Activated CD4-positive, alpha-beta memory T cell treated with anti-CD3 and anti-CD28 coated beads for 36 hours (primary cell): ENCODE data around the gene CHST11. TPM values are rescaled to one million over a fixed set of nuclear protein-coding genes. Genes with fewer than 3 reads are reported as not detected.
"Not testable (repeated sequence)": the region's sequence is repeated elsewhere in the genome, so short reads cannot be mapped to it uniquely, and the experiment has no call there.

Experiments used
- CTCF ChIA-PET: fragments of 350-600 bp; sonication (Branson Sonifier 250); formaldehyde crosslinking; loops from one replicate; lab custom pipeline; 2021; ENCODE audit warnings: antibody characterized with exemption, inconsistent platforms; lab: Charles Lee
- POLR2A ChIA-PET: fragments of 350-600 bp; sonication (Branson Sonifier 250); formaldehyde crosslinking; loops from one replicate; lab custom pipeline; 2021; ENCODE audit warnings: antibody characterized with exemption; lab: Charles Lee
- DNase-seq: peaks from one replicate; pipeline ENCODE4 v3.0.0-alpha.2; 2020
- H3K27ac Mint-ChIP-seq: one replicate; pipeline ENCODE4 v1.8.0; 2021; ENCODE audit warnings: mixed read lengths
- H3K27me3 Mint-ChIP-seq: one replicate; pipeline ENCODE4 v1.8.0; 2021; ENCODE audit warnings: mixed read lengths
- H3K36me3 Mint-ChIP-seq: one replicate; pipeline ENCODE4 v1.8.0; 2021; ENCODE audit warnings: mixed read lengths
- H3K4me1 Mint-ChIP-seq: one replicate; pipeline ENCODE4 v1.8.0; 2021; ENCODE audit warnings: low read depth, mixed read lengths
- H3K4me3 Mint-ChIP-seq: one replicate; pipeline ENCODE4 v1.8.0; 2021; ENCODE audit warnings: mild to moderate bottlenecking, mixed read lengths
- H3K9me3 Mint-ChIP-seq: one replicate; pipeline ENCODE4 v1.8.0; 2021; ENCODE audit warnings: mixed read lengths
- intact Hi-C: fragments of 100-400 bp; cut with micrococcal nuclease; formaldehyde crosslinking; loops from one replicate; pipeline ENCODE4 v1.15.1; 2023
- total RNA-seq, 2 experiments: library from RNA; stranded (reverse); gene quantifications; one replicate each; pipeline ENCODE4 v1.2.3, GENCODE V29; 2021

CHST11 gene
- total RNA-seq, 2 experiments from 2014 or later: 58.3 to 59.0 TPM

GRCh38 chr12:104605685-104606084 is 148.9 kb downstream of the CHST11 start:
- ChIA-PET POLR2A (no interaction called here), CTCF (interaction anchor here (0.8 to 3.5 kb wide), 2 partner anchors 149 to 224 kb away, joined by 3 to 16 read pairs; partner anchors contain the start of gene CHST11)
- H3K4me3 Mint-ChIP-seq: no peak overlapping the region
- peaks cover 51% of the 10 kb centered on the region for H3K4me1 Mint-ChIP-seq
- no peaks in the 10 kb centered on the region for H3K27me3 Mint-ChIP-seq
- no peak for DNase-seq
- H3K36me3 Mint-ChIP-seq: peaks cover 9% of the 10 kb centered on the region
- intact Hi-C loops: loop anchor here (2.0 kb wide), 2 partner anchors 35 to 77 kb away; no protein-coding TSS in a partner anchor
- H3K27ac Mint-ChIP-seq: no peak overlapping the region
- H3K9me3 Mint-ChIP-seq: no peaks in the 10 kb centered on the region

GRCh38 chr12:104608998-104609397 is 152.2 kb downstream of the CHST11 start:
- Mint-ChIP-seq H3K27me3 (no peaks in the 10 kb centered on the region), H3K27ac (no peak overlapping the region), H3K4me3 (no peak overlapping the region), H3K4me1 (peaks cover 44% of the 10 kb centered on the region), H3K9me3 (no peaks in the 10 kb centered on the region), H3K36me3 (no peaks in the 10 kb centered on the region)
- DNase-seq: no peak
- POLR2A ChIA-PET: no interaction called here
- CTCF ChIA-PET: interaction anchor here (1.4 kb wide), 1 partner anchor 227 kb away, joined by 5 read pairs; no protein-coding TSS in a partner anchor
- intact Hi-C loops: no loop called here

DNA sequence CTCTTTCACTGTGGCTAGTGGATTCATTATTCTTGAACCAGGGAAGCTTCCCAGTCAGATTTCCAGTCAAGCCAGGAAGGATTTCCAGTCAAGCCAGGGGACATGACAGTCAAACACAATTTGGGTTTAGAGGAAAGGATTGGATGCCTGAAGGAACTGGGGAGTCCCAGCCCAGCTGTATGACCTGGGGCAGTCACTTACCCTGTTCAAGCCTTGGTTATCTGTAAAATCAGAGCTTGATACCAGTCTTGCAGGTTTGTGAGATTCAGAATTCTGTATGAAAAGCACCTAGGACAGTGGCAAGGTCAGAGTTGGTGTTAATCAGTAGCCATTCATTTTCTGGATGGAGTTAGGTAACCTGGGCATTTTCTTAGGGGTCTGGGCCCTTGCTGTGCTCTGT is 152.7 kb downstream of the CHST11 start:
- CTCF ChIA-PET: interaction anchor here (0.7 to 1.4 kb wide), 2 partner anchors 227 to 241 kb away, joined by 4 to 5 read pairs; no protein-coding TSS in a partner anchor
- Mint-ChIP-seq H3K4me3 (no peak overlapping the region), H3K36me3 (no peaks in the 10 kb centered on the region), H3K4me1 (peaks cover 40% of the 10 kb centered on the region), H3K27ac (no peak overlapping the region), H3K9me3 (no peaks in the 10 kb centered on the region), H3K27me3 (no peaks in the 10 kb centered on the region)
- POLR2A ChIA-PET: no interaction called here
- no peak for DNase-seq
- intact Hi-C loops: no loop called here

DNA sequence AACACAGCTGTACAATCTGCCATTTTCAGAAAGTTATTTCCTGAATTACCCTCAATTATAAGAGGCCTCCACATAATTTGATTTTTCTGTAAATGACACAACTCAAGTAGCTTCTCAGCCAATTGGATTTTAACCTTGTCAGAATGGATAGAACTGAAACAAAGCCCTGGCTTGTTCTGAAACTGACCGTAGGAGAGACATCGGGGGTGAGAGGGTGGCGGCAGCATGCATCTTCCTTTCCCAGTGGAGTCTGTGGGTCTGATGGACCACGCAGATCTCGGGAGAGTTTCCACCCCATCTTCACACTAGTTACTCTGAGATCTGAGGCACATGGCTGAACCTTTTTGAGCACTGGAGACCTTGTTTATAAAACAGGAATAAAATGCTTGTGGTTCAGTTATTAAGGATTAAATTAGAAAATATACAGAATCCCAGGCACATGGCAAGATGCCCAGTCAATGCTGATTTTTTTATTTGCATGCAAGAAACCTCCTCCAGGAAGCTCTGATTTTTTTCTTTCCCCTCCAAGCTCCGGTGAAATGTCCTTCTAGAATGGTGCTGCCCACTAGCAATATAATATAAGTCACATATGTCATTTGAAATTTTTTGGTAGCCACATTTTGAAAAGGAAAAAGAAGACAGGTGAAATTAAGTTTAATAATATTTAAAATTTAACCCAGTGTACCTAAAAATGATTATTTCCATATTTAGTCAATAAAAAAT is 153.9 kb downstream of the CHST11 start:
- POLR2A ChIA-PET: no interaction called here
- Mint-ChIP-seq H3K4me3 (no peak overlapping the region), H3K27me3 (no peaks in the 10 kb centered on the region), H3K27ac (no peak overlapping the region), H3K9me3 (no peaks in the 10 kb centered on the region), H3K4me1 (peaks cover 36% of the 10 kb centered on the region), H3K36me3 (no peaks in the 10 kb centered on the region)
- CTCF ChIA-PET: interaction anchor here (1.1 to 1.4 kb wide), 2 partner anchors 9 to 229 kb away, joined by 4 to 5 read pairs; no protein-coding TSS in a partner anchor
- intact Hi-C loops: no loop called here
- no peak for DNase-seq

DNA sequence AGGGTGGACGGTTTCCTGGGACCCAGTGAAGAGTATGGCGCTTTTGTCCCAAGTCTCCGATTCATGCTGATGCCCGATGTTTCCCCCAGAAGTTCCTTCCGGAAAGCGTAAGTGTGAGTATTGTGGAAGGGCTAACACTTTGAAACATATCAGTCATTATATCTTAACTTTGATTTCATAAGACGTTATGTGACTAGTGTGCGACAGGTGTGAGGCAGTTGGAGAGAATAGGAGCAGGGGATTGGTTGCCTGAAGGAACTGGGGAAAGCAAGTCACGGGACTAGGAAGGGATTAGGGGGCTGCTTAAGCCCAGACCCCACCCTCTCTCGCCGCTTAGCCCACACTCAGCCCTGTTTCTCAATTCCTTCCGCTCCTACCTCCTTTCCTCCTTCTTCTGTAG is 154.9 kb downstream of the CHST11 start:
- DNase-seq: no peak
- no peaks in the 10 kb centered on the region for H3K36me3 Mint-ChIP-seq
- no peaks in the 10 kb centered on the region for H3K9me3 Mint-ChIP-seq
- H3K4me3 Mint-ChIP-seq: no peak overlapping the region
- POLR2A ChIA-PET: no interaction called here
- intact Hi-C loops: no loop called here
- H3K27me3 Mint-ChIP-seq: no peaks in the 10 kb centered on the region
- H3K4me1 Mint-ChIP-seq: peaks cover 34% of the 10 kb centered on the region
- CTCF ChIA-PET: interaction anchor here (1.6 kb wide), 1 partner anchor 230 kb away, joined by 4 read pairs; no protein-coding TSS in a partner anchor
- H3K27ac Mint-ChIP-seq: no peak overlapping the region

DNA sequence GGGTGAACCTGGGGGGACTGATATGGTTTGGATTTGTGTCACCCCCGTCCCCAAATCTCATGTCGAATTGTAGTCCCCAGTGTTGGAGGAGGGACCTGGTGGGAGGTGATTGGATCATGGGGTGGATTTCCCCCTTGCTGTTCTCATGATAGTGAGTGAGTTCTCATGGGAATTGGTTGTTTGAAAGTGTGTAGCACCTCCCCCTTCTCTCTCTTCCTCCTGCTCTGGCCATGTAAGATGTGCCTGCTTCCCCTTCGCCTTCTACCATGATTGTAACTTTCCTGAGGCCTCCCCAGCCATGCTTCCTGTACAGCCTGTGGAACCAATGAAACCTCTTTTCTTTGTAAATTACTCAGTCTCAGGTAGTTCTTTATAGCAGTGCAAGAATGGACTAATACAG is 156.6 kb downstream of the CHST11 start:
- H3K9me3 Mint-ChIP-seq, H3K4me3 Mint-ChIP-seq, DNase-seq, intact Hi-C loops, H3K27me3 Mint-ChIP-seq, CTCF ChIA-PET, H3K27ac Mint-ChIP-seq, H3K36me3 Mint-ChIP-seq, POLR2A ChIA-PET: not testable (repeated sequence)
- peaks cover 32% of the 10 kb centered on the region for H3K4me1 Mint-ChIP-seq

- ChIA-PET CTCF (interaction anchor here (0.7 kb wide), 1 partner anchor 233 kb away, joined by 4 read pairs; no protein-coding TSS in a partner anchor), POLR2A (no interaction called here)
- Mint-ChIP-seq H3K27ac (no peak overlapping the region), H3K9me3 (no peaks in the 10 kb centered on the region), H3K4me1 (peaks cover 27% of the 10 kb centered on the region), H3K4me3 (no peak overlapping the region), H3K27me3 (no peaks in the 10 kb centered on the region), H3K36me3 (no peaks in the 10 kb centered on the region)
- intact Hi-C loops: no loop called here
- DNase-seq: no peak
These were observed 158.4 kb downstream of the CHST11 start for GRCh38 chr12:104615048-104615561.

DNA sequence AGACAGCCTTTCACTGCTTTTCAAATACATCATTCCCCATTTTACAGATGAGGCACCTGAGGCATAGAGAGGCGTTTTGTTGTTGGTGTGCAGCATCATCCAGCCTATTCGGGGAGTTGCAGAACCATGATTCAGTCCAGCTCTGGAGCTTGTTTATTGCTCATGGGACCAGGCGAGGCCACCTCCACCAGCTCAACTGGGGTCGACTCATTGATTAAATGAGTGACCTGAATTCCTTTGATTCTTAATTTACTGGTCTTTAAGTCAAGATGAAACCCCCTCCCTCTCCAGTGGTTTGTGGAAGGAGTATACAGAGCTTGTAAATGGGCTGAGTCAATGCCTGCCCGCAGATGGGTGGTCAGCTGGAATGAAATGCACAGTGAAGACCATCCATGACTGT is 161.9 kb downstream of the CHST11 start:
- Mint-ChIP-seq H3K9me3 (no peaks in the 10 kb centered on the region), H3K27ac (peak overlapping the region; percentile 29), H3K36me3 (no peaks in the 10 kb centered on the region), H3K27me3 (no peaks in the 10 kb centered on the region), H3K4me3 (no peak overlapping the region), H3K4me1 (peaks cover 24% of the 10 kb centered on the region)
- intact Hi-C loops: no loop called here
- ChIA-PET POLR2A (interaction anchor here (1.0 kb wide), 1 partner anchor 332 kb away, joined by 3 read pairs; no protein-coding TSS in a partner anchor), CTCF (no interaction called here)
- DNase-seq: no peak

- no peaks in the 10 kb centered on the region for H3K27me3 Mint-ChIP-seq
- POLR2A ChIA-PET: interaction anchor here (1.0 kb wide), 1 partner anchor 332 kb away, joined by 3 read pairs; no protein-coding TSS in a partner anchor
- no peaks in the 10 kb centered on the region for H3K9me3 Mint-ChIP-seq
- intact Hi-C loops: no loop called here
- DNase-seq: no peak
- H3K36me3 Mint-ChIP-seq: no peaks in the 10 kb centered on the region
- no peak overlapping the region for H3K27ac Mint-ChIP-seq
- H3K4me3 Mint-ChIP-seq: no peak overlapping the region
- peaks cover 30% of the 10 kb centered on the region for H3K4me1 Mint-ChIP-seq
- CTCF ChIA-PET: no interaction called here
These were observed 162.6 kb downstream of the CHST11 start for GRCh38 chr12:104619305-104619704.

DNA sequence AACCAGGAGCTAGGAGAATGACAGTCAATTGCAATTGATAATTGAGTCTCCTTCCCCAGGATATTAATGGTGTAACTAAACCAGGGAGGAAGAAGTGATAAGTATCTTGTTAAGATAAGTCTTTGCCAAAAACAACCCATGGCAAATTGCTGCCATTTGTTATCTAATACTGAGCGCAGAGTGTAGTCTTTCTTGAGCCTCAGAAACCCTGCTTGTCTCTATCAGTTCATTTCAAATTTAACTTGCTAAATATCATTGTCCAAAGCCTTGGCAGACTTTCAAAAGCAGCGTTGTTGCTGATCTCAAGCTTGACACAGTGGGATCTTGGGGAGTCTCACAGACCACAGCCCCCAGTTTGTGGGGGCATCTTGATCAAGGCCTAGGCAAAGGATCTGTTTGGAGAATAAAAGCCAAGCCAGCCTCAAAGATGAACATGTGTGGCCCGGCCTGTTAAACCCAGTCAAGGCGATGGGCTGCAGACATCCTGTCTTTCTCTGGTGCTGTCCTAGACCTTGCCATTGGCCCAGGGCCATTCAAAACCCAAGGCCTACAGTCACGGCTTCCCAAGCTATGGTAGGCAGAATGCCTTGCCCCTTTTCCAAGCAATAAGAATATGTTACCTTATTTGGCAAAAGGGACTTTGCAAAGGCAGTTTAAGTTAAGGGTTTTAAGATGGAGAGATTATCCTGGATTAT is 164.2 kb downstream of the CHST11 start:
- H3K4me3 Mint-ChIP-seq: no peak overlapping the region
- ChIA-PET CTCF (no interaction called here), POLR2A (no interaction called here)
- DNase-seq: no peak
- H3K27me3 Mint-ChIP-seq: no peaks in the 10 kb centered on the region
- H3K27ac Mint-ChIP-seq: no peak overlapping the region
- intact Hi-C loops: no loop called here
- H3K4me1 Mint-ChIP-seq: peaks cover 27% of the 10 kb centered on the region
- no peaks in the 10 kb centered on the region for H3K36me3 Mint-ChIP-seq
- no peaks in the 10 kb centered on the region for H3K9me3 Mint-ChIP-seq

GRCh38 chr12:104622928-104623327 is 166.2 kb downstream of the CHST11 start:
- Mint-ChIP-seq H3K27ac (no peak overlapping the region), H3K36me3 (no peaks in the 10 kb centered on the region)
- CTCF ChIA-PET: interaction anchor here (1.3 to 1.5 kb wide), 2 partner anchors 14 to 241 kb away, joined by 4 read pairs; no protein-coding TSS in a partner anchor

GRCh38 chr12:104623883-104624282 is 167.1 kb downstream of the CHST11 start:
- CTCF ChIA-PET: interaction anchor here (1.3 kb wide), 1 partner anchor 242 kb away, joined by 4 read pairs; no protein-coding TSS in a partner anchor
- Mint-ChIP-seq H3K36me3 (no peaks in the 10 kb centered on the region), H3K27ac (no peak overlapping the region), H3K4me1 (peaks cover 28% of the 10 kb centered on the region), H3K9me3 (no peaks in the 10 kb centered on the region), H3K4me3 (no peak overlapping the region), H3K27me3 (no peaks in the 10 kb centered on the region)
- POLR2A ChIA-PET: no interaction called here
- intact Hi-C loops: no loop called here
- DNase-seq: no peak

More at GRCh38 chr12:104622928-104623327, 166.2 kb downstream of the CHST11 start:
- H3K4me1 Mint-ChIP-seq: peaks cover 31% of the 10 kb centered on the region
- H3K9me3 Mint-ChIP-seq: no peaks in the 10 kb centered on the region
- DNase-seq: no peak
- intact Hi-C loops: no loop called here
- H3K27me3 Mint-ChIP-seq: no peaks in the 10 kb centered on the region
- H3K4me3 Mint-ChIP-seq: no peak overlapping the region
- POLR2A ChIA-PET: no interaction called here
